Stimulated activated CD4-positive, alpha-beta T cell treated with anti-CD3 and anti-CD28 coated beads, Interleukin-12 subunit alpha, Interleukin-12 subunit beta, amount 100 ng/mL, for 4 hours (primary cell): ENCODE measurements around the gene CDHR3.
"Not testable (repeated sequence)": the region's sequence is repeated elsewhere in the genome, so short reads cannot be mapped to it uniquely, and the experiment has no call there.

Source experiments
- DNase-seq: peaks from one replicate; pipeline ENCODE4 v3.0.0-alpha.2; 2020

CDHR3 gene

DNA sequence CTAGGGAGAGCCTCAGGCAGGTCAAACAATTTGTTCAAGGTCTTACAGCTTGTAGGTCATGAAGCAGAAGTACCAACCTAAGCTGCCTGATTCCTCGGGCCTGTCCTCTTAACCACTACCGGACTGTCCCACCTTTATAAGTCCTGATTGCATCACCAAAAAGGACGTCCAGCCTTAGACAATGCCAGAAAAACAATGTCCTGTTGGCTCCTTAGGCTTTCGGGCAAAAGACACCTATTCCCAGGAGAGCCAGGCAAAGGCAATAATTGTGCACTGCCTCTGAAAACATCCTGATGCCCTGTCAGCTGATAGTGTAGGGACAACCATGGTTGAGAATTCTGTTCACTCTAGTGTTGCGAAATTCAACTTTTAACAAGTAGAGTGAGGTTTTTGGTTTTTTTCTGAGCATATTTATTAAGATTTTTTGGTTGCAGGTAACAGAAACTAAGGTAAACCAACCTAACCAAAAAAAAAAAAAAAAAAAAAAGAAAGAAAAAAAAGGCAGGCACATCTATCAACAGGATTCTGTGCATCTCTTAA lies 40.5 kb downstream of the CDHR3 start:
- no peak for DNase-seq

DNA sequence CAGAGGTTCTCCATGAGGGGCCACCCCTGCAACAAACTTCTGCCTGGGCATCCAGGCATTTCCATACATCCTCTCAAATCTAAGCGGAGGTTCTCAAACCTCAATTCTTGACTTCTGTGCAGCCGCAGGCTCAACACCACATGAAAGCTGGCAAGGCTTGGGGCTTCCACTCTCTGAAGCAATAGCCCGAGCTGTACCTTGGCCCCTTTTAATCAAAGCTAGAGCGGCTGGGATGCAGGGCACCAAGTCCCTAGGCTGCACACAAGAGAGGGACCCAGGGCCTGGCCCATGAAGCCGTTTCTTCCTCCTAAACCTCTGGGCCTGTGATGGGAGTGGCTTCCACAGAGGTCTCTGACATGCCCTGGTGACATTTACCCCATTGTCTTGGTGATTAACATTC lies 43.8 kb downstream of the CDHR3 start:
- no peak for DNase-seq

DNA sequence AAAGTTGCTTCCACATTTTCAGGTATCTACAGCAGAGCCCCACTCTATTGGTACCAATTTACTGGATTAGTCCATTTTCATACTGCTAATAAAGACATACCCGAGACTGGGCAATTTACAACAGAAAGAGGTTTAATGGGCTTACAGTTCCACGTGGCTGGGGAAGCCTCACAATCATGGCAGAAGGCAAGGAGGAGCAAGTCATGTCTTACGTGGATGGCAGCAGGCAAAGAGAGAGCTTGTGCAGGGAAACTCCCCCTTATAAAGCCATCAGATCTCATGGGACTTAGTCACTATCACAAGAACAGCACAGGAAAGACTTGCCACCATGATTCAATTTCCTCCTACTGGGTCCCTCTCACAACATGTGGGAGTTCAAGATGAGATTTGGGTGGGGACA lies 44.7 kb downstream of the CDHR3 start:
- DNase-seq = not testable (repeated sequence)

DNA sequence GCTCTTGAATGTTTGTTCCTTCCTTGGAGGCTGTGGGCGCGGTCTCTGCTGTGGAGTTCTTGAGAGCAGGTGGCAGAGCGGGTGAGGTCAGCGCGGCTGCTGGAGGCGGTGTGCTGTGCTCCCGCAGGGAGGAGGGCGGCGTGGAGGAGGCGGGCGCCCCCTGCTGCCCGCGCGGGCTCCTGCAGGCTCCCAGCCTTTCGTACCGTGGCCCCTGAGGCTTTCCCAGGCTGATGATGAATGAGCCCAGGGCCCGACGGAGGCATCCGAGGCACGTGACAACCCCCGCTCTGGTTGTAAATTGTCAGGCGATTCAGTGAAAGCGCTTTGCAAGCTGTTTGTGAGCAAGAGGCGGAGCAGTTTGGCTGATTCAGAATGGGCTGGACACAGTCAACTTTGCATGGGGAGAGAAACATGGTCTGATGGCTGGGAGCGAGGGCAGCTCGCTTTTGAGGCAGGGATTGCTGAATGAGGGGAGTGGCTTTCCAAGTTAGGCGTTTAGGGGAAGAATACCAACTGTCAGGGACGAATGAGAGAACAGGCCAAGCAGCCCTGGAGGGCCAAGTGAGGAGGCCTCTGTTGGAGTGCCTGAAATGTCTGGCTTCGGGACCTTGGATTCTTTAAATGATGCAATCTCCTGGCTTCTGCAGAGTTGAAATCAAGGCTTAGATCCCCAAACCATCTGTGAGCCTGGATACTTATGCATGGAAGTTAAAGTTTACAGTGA lies 46.6 kb downstream of the CDHR3 start:
- peak; percentile 78 for DNase-seq

DNA sequence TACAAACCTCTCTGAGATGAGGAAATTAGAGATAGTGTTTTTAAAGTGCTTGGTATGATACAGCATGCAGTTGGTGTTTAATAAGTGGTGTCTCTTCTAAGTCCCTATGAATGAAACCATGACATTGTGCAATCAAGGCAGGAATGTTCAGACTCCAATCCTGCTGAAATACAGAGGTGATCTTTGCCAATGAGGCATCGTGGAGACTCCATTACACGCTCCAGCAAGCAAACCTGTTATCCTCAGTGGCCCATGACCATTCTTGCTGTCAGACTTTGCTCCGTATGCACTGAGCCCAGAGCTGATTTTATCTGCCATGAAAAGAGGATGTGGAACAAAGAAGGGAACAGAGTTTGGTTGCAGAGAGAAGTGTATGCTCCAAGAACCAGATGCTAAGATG lies 47.3 kb downstream of the CDHR3 start:
- DNase-seq = no peak

DNA sequence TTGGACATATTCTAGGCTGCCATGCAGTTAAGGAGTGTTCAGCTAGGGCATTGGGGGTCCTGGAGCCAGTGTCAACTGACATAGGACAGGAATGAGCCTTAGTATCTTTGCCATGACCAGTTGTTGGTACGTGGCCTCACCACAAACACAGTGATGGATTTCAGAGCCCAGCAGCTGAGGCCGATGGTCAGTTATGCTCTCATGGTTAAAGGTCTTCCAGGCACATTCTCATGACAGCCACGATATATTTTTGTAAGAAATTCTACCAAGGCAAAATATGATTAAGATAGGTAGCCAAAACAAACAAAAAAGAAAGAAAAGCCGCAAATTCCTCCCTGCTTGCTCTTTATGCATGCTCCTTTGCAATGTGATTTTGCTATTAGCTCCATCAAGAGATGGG lies 47.8 kb downstream of the CDHR3 start:
- no peak for DNase-seq

DNA sequence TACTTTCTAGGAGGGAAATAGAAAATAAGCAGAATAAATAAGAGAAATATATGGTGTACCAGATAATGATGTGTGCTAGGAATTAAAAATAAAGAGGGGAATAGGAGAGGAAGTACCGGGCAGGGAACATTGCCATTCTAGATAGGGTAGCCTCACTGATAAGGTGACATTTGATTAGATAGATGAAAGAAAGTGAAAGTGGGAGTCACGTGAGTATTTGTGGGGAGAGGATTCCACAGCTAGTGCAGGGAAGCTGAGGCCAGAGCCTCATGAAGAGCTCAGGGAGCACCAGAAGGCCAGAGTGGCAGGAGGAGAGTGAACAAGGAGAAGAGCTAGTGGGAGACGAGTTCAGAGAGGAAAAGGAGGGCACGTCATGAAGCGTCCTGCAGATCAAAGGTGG lies 49.1 kb downstream of the CDHR3 start:
- no peak for DNase-seq

DNA sequence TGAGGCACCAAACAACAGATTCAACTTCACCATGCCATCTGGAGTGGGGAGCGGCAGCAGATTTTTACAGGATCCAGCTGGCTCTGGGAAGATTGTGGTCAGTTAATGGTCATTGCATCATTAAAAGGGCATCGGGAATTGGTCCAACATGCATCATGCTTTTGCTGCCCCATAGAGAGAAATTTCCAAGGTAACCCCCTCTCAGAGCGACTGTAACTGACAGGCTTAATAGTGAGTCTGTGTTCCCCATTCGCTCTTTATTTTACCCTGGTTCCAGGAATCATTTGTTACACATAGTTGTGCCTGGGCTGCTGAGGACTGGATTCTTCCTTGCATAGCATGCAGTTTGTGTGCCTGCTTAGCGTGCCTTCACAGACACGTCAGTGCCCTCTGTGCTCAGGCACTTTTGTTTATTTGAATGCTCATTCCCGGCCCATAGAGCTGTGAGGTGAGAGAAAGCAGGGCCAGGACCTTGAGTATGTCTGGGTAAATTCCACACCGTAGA lies 49.9 kb downstream of the CDHR3 start:
- no peak for DNase-seq

DNA sequence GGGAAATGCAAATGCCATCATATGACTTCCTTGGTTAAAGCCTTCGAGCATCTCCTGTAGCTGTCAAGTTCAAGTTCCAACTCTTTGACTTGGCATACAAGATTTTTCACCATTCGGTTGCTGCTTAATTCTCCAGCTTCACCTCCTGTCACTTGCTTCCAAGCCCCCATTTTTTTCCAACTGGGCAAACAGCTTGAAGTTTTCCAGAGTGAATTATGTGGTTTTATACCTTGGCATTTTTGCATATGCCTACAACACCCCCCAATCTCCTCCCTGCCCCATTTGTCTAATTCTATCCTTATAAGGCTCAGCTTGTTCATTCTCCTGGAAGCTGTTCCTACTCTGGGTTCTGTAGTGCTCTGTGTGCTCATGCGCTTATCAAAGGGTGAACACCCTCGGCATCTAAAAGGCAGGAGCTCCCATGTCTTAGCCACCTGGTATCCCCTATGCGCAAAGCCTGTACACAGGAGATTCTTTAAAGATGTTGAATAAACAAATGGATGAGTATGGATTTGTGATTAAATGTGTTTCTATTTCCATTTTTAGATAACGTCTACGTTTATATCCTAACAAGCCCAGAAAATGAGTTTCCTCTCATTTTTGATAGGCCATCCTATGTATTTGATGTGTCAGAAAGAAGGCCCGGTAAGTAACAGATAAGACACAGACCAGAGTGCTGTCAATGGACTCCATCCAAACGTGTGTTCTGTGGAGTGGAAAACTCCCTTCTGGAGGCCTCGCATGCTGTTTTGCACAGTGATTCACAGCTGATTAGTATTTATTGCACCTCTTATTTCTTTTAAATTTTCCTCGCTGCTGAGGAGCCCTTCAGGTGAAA lies 52.5 kb downstream of the CDHR3 start:
- no peak for DNase-seq

DNA sequence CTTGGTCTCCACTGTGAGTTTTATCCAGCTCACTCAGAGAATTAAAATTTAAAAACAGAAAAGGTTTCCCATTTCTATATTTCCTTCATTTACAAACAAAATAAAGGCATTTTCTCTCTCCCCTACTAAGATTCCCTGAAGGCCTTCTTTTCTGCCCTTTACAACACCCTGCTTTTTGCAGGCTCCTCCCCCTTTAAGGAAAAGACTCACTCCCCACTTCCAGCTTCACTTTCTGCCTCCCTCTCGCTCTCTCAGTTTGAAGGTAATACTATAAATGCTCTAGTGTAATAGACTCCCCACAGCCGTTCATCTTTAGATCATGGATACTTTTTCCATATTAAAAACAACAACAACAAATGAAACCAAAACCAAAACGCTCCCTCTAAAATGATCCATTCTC lies 53.3 kb downstream of the CDHR3 start:
- DNase-seq = no peak

DNA sequence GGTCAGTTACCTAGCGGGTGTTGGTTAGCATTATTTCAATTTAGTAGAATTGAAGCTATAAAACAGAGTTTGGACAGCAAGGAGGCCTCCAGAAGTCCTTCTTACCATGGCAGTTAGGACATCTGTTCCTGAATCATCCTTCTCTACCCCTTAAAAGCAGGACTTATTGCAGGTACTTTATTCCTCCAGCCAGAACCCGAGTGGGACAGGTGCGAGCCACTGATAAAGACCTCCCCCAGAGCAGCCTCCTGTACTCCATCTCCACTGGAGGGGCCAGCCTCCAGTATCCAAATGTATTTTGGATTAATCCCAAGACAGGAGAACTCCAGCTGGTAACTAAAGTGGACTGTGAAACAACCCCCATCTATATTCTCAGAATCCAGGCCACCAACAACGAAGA lies 54.6 kb downstream of the CDHR3 start:
- DNase-seq = no peak

DNA sequence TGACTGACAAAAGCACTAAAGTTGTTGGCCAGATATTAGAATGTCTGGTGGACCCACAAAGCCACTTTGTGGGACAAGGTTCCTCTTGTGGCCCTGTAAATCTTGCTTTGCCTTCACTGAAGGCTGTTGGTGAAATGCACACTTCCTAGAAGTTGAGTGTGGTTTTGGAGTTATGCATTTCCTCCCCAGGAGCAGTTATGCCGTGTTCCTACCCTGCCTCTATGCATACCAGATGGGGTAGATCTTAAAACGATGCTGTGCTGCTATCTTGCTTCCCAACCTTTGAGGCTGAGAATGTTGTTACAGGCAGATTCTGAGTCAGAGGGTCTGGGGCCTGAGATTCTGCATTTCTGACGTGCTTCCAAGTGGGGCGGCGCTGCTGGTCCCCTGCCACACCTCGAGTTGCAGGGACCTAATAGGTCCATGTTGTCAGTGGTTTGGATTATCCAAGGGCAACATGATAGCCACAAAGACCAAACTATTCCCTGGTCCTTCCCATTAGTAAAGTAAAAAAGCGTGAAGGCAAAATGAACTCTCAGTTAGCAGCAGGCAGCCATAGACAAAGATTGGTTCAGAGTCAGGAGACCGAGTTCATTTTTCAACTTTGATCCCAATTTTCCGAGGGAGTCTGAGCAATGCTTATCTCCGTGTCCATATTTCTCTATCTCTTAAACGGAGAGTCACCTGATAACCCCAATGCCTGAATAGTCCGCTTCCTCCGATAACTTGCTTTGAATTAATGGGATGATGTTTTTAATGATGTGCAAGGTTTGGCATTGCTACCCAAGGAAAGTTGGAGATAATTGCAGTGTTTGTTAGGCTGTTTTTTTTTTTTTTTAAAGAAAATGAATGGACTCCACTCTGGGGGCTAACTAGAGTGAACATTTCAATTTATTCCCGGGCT lies 55.8 kb downstream of the CDHR3 start:
- DNase-seq = no peak

DNA sequence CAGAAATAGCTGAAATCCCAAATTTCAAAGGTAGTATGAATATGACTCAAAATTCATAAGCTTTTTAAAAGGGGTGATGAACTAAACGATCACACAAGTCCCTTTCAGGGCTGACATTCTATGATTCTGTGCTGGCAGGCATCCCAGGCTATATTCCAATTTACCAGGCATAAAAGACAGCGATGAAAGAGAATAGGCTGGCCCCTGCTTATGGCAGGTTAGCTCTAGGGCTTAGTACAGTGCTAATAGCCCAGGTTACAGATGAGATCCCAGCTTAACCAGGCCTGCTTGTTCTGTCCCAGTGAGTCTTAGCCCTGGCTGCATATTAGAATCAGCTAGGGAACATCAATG lies 56.4 kb downstream of the CDHR3 start:
- no peak for DNase-seq

DNA sequence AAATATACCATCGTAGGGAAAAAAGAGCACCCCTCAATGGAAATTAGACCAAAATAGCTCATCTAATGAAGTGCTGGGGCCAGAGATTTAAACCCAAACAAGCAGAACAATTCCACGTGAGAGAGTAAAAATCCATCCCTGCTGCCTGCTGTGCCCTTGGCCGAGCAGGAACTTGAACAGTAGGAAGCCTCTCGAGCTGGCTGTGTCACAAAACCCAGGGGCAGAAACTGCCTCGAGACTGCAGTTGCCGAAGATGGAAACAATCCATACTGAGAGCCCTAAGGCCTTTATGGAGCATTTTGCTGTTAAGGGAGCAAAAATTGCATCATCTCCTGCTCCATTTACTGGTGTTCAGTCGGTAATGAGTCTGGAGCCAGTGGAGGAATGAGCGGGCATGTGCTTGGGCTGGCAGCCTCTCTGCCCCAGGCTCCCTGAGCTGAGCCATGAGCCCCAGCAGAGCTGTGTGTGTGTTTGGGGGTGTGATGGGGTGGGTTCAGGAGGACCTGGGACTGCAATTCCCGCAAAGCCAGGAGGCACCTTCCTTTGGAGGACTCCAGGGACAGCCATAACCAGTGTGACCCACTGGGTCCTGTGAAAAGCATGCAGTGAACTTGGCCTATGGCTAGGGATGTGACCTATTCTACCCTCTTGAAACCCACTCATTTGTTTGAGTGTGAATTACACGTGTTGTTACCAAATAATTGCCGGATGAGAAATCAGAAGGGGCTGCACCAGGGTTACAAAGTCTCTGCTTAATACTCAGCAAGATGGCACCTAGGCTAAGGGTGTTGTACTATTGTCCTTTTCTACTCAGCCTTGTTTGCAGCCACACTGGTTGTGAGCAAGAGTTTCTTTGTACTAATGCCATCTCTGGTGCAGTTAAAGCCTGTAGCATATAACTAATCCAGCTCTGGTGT lies 58.3 kb downstream of the CDHR3 start:
- no peak for DNase-seq

DNA sequence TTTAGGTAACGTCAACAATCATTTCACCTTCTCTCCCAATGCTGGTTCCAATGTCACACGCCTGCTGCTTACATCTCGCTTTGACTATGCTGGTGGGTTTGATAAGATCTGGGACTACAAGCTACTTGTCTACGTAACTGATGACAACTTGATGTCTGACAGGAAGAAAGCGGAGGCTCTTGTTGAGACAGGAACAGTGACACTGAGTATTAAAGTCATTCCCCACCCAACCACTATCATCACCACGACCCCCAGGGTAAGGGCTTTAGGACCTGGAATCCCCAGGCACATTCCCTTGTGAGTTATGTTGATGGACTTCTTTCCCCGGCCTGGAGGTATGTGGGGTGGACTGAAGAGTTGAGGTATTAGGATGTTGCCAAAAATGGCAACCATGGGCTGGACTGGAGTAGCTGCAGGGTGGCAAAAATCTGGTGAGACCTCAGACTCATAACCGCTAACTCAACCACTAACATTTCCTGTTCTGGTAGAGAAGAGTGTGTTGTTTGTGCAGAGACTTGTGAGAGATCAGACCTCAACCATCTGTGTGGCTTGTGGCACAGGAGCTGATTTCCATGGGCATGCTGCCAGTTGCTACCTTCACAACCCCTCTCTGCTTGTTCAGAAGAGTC lies 59.2 kb downstream of the CDHR3 start:
- no peak for DNase-seq

DNA sequence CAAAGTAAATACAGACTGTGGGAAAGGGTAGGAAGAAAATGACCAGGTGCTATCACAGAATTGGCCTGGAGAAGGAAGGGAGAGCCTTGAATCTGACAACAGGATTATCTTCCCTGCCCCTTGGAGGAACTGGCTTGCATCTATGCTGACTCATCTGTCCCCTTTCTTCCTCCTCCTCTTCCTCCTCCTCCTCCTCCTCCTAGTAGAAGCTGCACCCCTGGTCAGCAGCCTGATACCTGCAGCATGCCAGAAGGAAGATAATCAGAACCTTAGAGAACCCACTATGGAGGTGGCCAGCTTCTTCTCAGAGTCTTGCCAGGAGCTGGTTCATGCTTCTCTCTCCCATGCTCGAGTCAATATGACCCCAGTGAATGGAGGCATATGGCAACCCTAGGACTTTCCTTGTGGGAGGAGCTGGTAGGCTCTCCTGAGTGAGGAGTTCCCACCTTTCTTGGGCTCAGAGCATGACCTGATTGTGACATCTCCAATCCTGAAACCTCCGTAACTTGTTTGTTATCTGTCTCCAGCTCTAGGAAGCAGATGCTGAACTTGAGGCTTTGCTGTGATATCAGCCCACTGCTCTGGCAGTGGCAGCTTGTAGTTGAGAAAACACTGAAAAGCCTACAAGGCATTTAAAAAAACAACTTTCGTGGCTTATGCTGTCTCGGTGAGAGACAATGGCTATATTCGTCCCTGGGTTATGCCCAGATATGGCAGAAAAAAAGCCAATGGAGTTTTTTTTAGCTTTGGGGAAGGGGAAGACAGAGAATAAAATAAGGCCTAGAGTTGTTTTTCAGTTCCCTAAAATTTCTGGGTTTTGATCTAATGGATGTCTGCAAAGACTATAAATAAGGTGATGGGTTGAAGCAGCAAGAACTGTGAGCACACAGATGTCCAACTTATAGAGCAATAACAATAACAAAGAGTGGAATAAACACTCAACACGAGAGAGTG lies 60.6 kb downstream of the CDHR3 start:
- DNase-seq = no peak

DNA sequence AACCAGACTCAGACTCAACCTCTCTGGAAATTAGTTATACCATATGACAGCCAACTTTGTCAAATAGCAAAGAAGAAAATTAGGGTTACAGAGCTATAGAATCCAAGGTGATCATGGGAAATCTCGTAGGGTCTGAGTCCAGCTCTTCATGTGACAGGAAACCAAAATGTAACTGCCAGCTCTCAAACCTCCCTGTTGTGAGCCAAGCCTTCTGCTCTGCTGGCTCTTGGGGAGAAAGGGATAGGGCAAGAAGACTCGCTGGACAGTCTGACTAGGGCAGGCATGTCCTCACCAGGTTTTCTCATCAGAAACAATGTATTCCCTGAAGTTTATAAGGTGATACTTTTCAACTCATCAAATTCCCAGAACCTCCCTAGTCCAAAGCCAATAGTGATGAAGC lies 63.0 kb downstream of the CDHR3 start:
- no peak for DNase-seq

DNA sequence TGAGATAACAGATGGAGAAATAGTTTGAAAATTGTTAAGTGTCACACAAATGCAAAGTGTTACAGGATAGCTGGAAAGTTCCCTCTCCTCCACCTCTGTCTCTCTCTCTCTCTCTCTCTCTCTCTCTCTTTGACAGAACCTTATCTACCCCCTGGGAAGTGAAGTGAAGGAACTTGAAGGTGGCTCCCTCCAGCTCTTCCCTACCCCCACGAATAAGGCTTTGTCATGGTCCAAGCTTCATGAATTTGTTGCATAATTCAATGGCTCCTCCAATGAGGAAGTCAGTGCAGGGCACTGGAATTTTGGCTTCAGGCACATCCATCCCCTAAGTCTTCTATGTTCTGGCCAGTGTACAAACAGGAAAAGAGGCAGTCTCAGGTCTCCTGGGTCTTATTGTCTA lies 66.4 kb downstream of the CDHR3 start:
- no peak for DNase-seq

DNA sequence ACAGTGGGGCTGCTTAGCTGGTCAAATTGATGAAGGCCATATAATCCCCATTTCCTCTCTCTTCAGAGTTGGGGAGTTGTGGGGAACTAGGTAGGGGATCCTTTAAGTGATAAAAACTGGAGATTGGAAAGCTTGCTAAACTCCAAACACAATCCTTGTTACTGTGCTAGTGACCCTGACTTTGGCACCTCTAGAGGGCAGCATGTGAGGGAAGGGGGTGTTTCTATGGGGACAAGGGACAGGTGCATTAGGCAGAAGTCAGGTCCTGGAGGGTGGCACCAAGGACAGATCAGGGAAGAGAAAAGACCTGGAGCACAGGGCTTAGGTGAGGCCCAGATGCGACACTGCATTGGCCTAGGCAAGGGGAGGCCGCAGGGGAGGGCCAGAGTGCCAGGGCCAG lies 66.9 kb downstream of the CDHR3 start:
- DNase-seq = no peak
